AG10803 (cell line): ENCODE results near the gene TSN.
"Not testable (repeated sequence)": the region's sequence is repeated elsewhere in the genome, so short reads cannot be mapped to it uniquely, and the experiment has no call there.

Source experiments
- DNase-seq: peaks from one replicate; pipeline ENCODE4 v3.0.0; 2010; ENCODE audit warnings: low read depth
- H3K4me3 ChIP-seq: 2 replicates; pipeline ENCODE4 v1.5.1; 2011; ENCODE audit warnings: mild to moderate bottlenecking, low read length, control low read depth
- CTCF ChIP-seq: conservative IDR thresholded peaks from 2 replicates; pipeline ENCODE4 v1.5.1; 2011; ENCODE audit warnings: mild to moderate bottlenecking, low read length, control low read depth, inconsistent platforms

The TSN gene

GRCh38 chr2:121755237-121756111 is at the start of gene TSN:
Gene TSN, plus strand, starts transcription at chr2:121755651. Its CDS starts 129 bp downstream, at chr2:121755780.
- DNase-seq = peak; percentile 95
- peak within 1 kb of the TSS; percentile 98 for H3K4me3 ChIP-seq
- no peak for TF ChIP-seq CTCF

GRCh38 chr2:121705958-121706357 is 49.5 kb upstream of the TSN start:
- no peak for DNase-seq
- no peak for TF ChIP-seq CTCF
- H3K4me3 ChIP-seq = no peak overlapping the region

GRCh38 chr2:121707344-121707919 is 48.0 kb upstream of the TSN start:
- no peak overlapping the region for H3K4me3 ChIP-seq
- DNase-seq = no peak
- TF ChIP-seq CTCF = no peak

GRCh38 chr2:121707920-121708361 is 47.5 kb upstream of the TSN start:
- no peak overlapping the region for H3K4me3 ChIP-seq
- no peak for TF ChIP-seq CTCF
- no peak for DNase-seq

GRCh38 chr2:121709776-121710469 is 45.5 kb upstream of the TSN start:
- DNase-seq = no peak
- H3K4me3 ChIP-seq = no peak overlapping the region
- no peak for TF ChIP-seq CTCF

- DNase-seq = peak; percentile 12
- no peak for TF ChIP-seq CTCF
- no peak overlapping the region for H3K4me3 ChIP-seq
Observed at GRCh38 chr2:121710470-121711170, 44.8 kb upstream of the TSN start.

- DNase-seq = peak; percentile 39
Observed at GRCh38 chr2:121711481-121711880, 44.0 kb upstream of the TSN start.

More at GRCh38 chr2:121711481-121711880, 44.0 kb upstream of the TSN start:
- not testable (repeated sequence) for H3K4me3 ChIP-seq
